NB4 (cell line): ENCODE measurements around the gene PLEK.

ENCODE experiments used
- CTCF ChIP-seq: IDR thresholded peaks from one replicate; pipeline ENCODE4 v1.5.1; 2012; ENCODE audit warnings: low read depth, low read length
- MAX ChIP-seq: IDR thresholded peaks from 2 replicates; pipeline ENCODE4 v1.6.1; 2011; ENCODE audit warnings: low read depth, low read length

- TF ChIP-seq CTCF (no peak), MAX (no peak)
Observed at GRCh38 chr2:68369337-68369734, 4.3 kb downstream of the PLEK start.
